Duodenal mucosa (tissue), 2 donors: ENCODE measurements around the gene SRPK2.
"Not testable (repeated sequence)": the region's sequence is repeated elsewhere in the genome, so short reads cannot be mapped to it uniquely, and the experiment has no call there.

Experiments used
- H3K27ac ChIP-seq: one replicate; pipeline ENCODE4 v1.7.0; 2013; ENCODE audit warnings: low read depth, low read length
- H3K27me3 ChIP-seq, 2 donors: one replicate each; pipeline ENCODE4 v1.7.0; 2013; ENCODE audit warnings: low read length in 2 of 2, control low read depth in 1 of 2; ENCODE audit not compliant: insufficient read depth in 2 of 2, control insufficient read depth in 1 of 2
- H3K36me3 ChIP-seq, 2 donors: one replicate each; pipeline ENCODE4 v1.7.0; 2013; ENCODE audit warnings: low read length in 2 of 2, control low read depth in 1 of 2; ENCODE audit not compliant: insufficient read depth in 2 of 2, control insufficient read depth in 1 of 2
- H3K4me1 ChIP-seq, 2 donors: one replicate each; pipeline ENCODE4 v1.7.0; 2013; ENCODE audit warnings: low read length in 2 of 2, control low read depth in 1 of 2; ENCODE audit not compliant: insufficient read depth in 2 of 2, control insufficient read depth in 1 of 2
- H3K4me3 ChIP-seq, 2 donors: one replicate each; pipeline ENCODE4 v1.7.0; 2013; ENCODE audit warnings: low read length in 2 of 2, low read depth in 1 of 2
- H3K9ac ChIP-seq, 2 donors: one replicate each; pipeline ENCODE4 v1.7.0; 2013; ENCODE audit warnings: low read length in 2 of 2, low read depth in 1 of 2
- H3K9me3 ChIP-seq, 2 donors: one replicate each; pipeline ENCODE4 v1.7.0; 2013; ENCODE audit warnings: low read length in 2 of 2, control low read depth in 1 of 2; ENCODE audit not compliant: control insufficient read depth in 1 of 2

Gene SRPK2

GRCh38 chr7:105202616-105203015 is 186.1 kb downstream of the SRPK2 start:
- no peak overlapping the region for H3K27ac ChIP-seq
- no peaks in the 10 kb centered on the region for H3K27me3 ChIP-seq
- H3K36me3 ChIP-seq = peaks cover 0 to 3% of the 10 kb centered on the region in 2 donors
- no peak overlapping the region for H3K9ac ChIP-seq
- no peaks in the 10 kb centered on the region for H3K9me3 ChIP-seq
- H3K4me1 ChIP-seq = no peaks in the 10 kb centered on the region
- no peak overlapping the region for H3K4me3 ChIP-seq

GRCh38 chr7:105199386-105199785 is 189.3 kb downstream of the SRPK2 start:
- Histone ChIP-seq H3K4me1 (no peaks in the 10 kb centered on the region), H3K36me3 (peaks cover 0 to 3% of the 10 kb centered on the region in 2 donors), H3K27me3 (no peaks in the 10 kb centered on the region), H3K9me3 (no peaks in the 10 kb centered on the region), H3K4me3 (no peak overlapping the region), H3K9ac (no peak overlapping the region), H3K27ac (no peak overlapping the region)

DNA sequence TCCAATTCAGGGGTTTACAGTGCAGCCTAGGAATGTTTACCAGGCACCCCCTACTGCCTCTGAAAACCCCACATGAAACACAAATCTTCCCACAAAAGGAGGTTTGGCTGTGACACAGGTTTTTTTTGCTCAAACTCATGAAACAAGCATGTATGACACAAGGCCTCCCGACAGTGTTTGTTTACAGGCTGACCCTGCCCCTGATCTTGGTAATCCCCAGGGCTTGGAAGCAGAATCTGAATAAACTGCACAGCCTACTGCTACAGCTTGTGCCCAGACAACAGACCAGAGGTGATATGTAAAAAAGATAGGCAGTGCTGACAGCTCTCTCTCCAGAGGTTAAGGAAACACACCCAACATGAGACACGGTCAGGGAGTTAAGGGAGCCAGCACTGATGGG is 190.5 kb downstream of the SRPK2 start:
- Histone ChIP-seq H3K27me3 (no peaks in the 10 kb centered on the region), H3K9ac (no peak overlapping the region), H3K4me3 (no peak overlapping the region), H3K9me3 (no peaks in the 10 kb centered on the region), H3K27ac (no peak overlapping the region), H3K36me3 (peaks cover 0 to 3% of the 10 kb centered on the region in 2 donors), H3K4me1 (no peaks in the 10 kb centered on the region)

DNA sequence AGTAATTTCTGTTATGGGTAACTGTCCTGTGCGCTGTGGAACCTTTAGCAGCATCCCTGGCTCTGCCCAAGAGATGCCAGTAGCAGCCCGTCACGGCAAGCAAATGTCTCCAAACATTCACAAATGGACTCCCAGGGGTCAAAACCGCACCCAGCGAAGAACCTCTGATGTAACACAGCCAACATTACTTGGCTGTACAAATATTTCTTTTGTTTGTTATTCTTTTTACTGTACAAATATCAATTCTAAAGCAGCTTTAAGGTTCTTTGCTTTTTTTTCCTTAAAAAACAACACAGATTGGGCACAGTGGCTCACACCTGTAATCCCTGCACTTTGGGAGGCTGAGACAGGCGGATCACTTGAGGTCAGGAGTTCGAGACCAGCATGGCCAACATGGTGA is 192.2 kb downstream of the SRPK2 start:
- no peaks in the 10 kb centered on the region for H3K36me3 ChIP-seq
- no peak overlapping the region for H3K27ac ChIP-seq
- H3K9me3 ChIP-seq = no peaks in the 10 kb centered on the region
- H3K9ac ChIP-seq = no peak overlapping the region
- no peaks in the 10 kb centered on the region for H3K27me3 ChIP-seq
- no peaks in the 10 kb centered on the region for H3K4me1 ChIP-seq
- H3K4me3 ChIP-seq = no peak overlapping the region

GRCh38 chr7:105195891-105196290 is 192.8 kb downstream of the SRPK2 start:
- Histone ChIP-seq H3K9ac (no peak overlapping the region), H3K4me3 (no peak overlapping the region), H3K9me3 (no peaks in the 10 kb centered on the region), H3K27ac (no peak overlapping the region), H3K36me3 (no peaks in the 10 kb centered on the region), H3K4me1 (no peaks in the 10 kb centered on the region), H3K27me3 (no peaks in the 10 kb centered on the region)

GRCh38 chr7:105194959-105195358 is 193.8 kb downstream of the SRPK2 start:
- H3K9ac ChIP-seq, H3K9me3 ChIP-seq, H3K27me3 ChIP-seq, H3K4me1 ChIP-seq, H3K36me3 ChIP-seq, H3K27ac ChIP-seq, H3K4me3 ChIP-seq: not testable (repeated sequence)

DNA sequence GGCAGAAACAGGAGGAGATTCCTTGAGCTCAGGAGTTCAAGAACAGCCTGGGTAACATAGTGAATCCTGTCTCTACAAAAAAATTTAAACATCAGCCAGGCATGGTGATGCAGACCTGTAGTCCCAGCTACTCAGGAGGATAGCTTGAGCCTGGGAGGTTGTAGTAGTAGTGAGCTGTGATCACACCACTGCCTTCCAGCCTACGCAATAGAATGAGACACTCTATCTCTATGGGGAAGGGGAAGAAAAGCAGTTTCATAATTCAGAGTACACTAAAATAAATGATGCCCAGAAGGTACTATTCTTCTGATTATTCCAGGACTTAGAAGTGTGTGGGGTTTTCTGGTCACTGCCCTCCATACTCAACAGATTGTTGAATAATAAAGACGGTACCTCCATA is 197.4 kb downstream of the SRPK2 start:
- Histone ChIP-seq H3K4me1 (no peaks in the 10 kb centered on the region), H3K9me3 (no peaks in the 10 kb centered on the region), H3K36me3 (no peaks in the 10 kb centered on the region), H3K9ac (no peak overlapping the region), H3K27me3 (no peaks in the 10 kb centered on the region), H3K4me3 (no peak overlapping the region), H3K27ac (no peak overlapping the region)

GRCh38 chr7:105189859-105190492 is 198.7 kb downstream of the SRPK2 start:
- no peaks in the 10 kb centered on the region for H3K9me3 ChIP-seq
- H3K27me3 ChIP-seq = no peaks in the 10 kb centered on the region
- no peaks in the 10 kb centered on the region for H3K4me1 ChIP-seq
- no peak overlapping the region for H3K4me3 ChIP-seq
- H3K27ac ChIP-seq = no peak overlapping the region
- no peaks in the 10 kb centered on the region for H3K36me3 ChIP-seq
- H3K9ac ChIP-seq = no peak overlapping the region

DNA sequence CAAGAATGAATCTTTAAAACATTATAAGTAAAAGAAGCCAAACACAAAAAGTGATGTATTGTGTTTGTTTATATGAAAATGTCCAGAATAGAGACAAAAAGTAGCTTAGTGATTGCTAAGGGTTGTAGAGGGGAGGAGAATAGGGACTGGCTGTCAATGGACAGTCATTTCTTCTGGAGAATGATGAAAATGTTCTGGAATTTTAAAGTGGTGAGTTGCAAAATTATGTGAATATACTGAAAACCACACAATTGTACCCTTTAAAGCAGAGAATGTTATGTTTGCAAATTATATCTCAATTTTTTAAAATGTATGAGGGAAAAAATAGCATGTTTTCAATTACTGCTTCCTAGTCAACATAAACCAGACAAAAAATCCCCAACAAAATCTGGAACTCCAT is 200.5 kb downstream of the SRPK2 start:
- H3K9me3 ChIP-seq = no peaks in the 10 kb centered on the region
- no peaks in the 10 kb centered on the region for H3K4me1 ChIP-seq
- H3K36me3 ChIP-seq = no peaks in the 10 kb centered on the region
- no peak overlapping the region for H3K4me3 ChIP-seq
- no peaks in the 10 kb centered on the region for H3K27me3 ChIP-seq
- H3K27ac ChIP-seq = no peak overlapping the region
- H3K9ac ChIP-seq = no peak overlapping the region

GRCh38 chr7:105187302-105188169 is 201.2 kb downstream of the SRPK2 start:
- Histone ChIP-seq H3K4me1 (no peaks in the 10 kb centered on the region), H3K9ac (no peak overlapping the region), H3K27ac (no peak overlapping the region), H3K36me3 (no peaks in the 10 kb centered on the region), H3K27me3 (no peaks in the 10 kb centered on the region), H3K9me3 (no peaks in the 10 kb centered on the region), H3K4me3 (no peak overlapping the region)
